RWPE2 (cell line): ENCODE results near the gene UBE2Z.
"Not testable (repeated sequence)": the region's sequence is repeated elsewhere in the genome, so short reads cannot be mapped to it uniquely, and the experiment has no call there.

Source experiments
- ATAC-seq: fragments of 200-7000 bp; cut with Tn5 transposase; 3 replicates; pipeline ENCODE4 v1.9.1; 2021; ENCODE audit warnings: low read depth
- DNase-seq: peaks from one replicate; pipeline ENCODE4 v3.0.0-alpha.2; 2020; ENCODE audit warnings: low spot score
- H3K27ac ChIP-seq: fragments of 450-650 bp; 2 replicates; pipeline ENCODE4 v1.5.1; 2017; ENCODE audit warnings: mild to moderate bottlenecking; ENCODE audit not compliant: poor library complexity, severe bottlenecking
- H3K27me3 ChIP-seq: fragments of 250-450 bp; sonication (Bioruptor Pico); 2 replicates; pipeline ENCODE4 v1.5.1; 2021; ENCODE audit warnings: mild to moderate bottlenecking, moderate library complexity; ENCODE audit not compliant: insufficient read depth, poor library complexity, severe bottlenecking
- H3K36me3 ChIP-seq: fragments of 250-450 bp; sonication (Bioruptor Pico); 2 replicates; pipeline ENCODE4 v1.5.1; 2020; ENCODE audit warnings: low read depth, mild to moderate bottlenecking, moderate library complexity
- H3K4me1 ChIP-seq: fragments of 250-450 bp; sonication (Bioruptor Pico); 2 replicates; pipeline ENCODE4 v1.5.1; 2021; ENCODE audit warnings: mild to moderate bottlenecking, moderate library complexity; ENCODE audit not compliant: insufficient read depth, poor library complexity, severe bottlenecking
- H3K4me3 ChIP-seq: fragments of 250-450 bp; sonication (Bioruptor Pico); 2 replicates; pipeline ENCODE4 v1.5.1; 2021; ENCODE audit warnings: mild to moderate bottlenecking, moderate library complexity; ENCODE audit not compliant: severe bottlenecking
- H3K9me3 ChIP-seq: fragments of 250-450 bp; sonication (Bioruptor Pico); 2 replicates; pipeline ENCODE4 v1.5.1; 2021; ENCODE audit warnings: mild to moderate bottlenecking, moderate library complexity; ENCODE audit not compliant: severe bottlenecking
- CTCF ChIP-seq: fragments of 450-650 bp; IDR thresholded peaks from one replicate; pipeline ENCODE4 v1.5.1; 2017; ENCODE audit warnings: mild to moderate bottlenecking, moderate library complexity; ENCODE audit not compliant: poor library complexity, severe bottlenecking

Gene UBE2Z

DNA sequence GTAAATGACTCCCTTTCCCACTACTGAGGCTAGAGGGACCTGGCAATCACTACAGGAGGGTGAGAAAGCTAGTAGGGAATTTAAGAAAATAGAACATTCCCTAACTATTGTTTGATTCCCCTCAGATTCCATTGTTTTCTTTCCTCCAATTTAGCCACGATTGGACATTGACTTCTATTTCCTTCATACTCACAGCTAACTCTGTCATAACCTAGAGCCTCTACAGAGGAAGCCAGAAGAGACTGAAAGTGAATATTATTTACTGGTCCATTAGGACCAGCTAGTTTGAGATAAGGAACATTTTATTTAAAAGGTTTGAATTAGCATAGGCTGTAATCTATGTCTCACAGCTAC lies 21.6 kb downstream of the UBE2Z start:
- no peak for ATAC-seq
- no peak for DNase-seq
- peaks cover 98% of the 10 kb centered on the region for H3K36me3 ChIP-seq

DNA sequence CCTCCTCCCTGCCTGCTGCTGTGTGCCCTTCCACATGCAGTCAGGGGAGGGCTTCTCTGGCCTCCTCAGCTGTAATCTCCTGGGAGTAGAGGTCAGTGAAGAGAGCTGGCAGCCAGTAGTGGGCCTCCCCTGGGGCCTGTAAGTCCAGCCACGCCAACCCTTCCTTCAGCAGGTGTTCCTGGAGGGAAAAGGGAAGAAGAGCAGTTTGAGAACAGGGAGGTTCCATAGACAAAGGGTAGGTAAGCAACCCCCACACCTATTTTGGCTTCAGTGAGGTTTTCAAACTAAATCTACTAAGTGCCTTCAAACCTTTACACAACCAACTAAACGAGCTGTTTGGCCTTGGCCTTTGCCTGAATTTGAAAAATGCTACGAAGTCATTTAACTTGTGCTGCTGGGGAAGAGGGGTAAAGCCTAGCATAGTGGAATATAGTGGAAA lies 22.2 kb downstream of the UBE2Z start:
- H3K9me3 ChIP-seq: no peaks in the 10 kb centered on the region
- peaks cover 100% of the 10 kb centered on the region for H3K36me3 ChIP-seq
- DNase-seq: no peak
- H3K4me1 ChIP-seq: no peaks in the 10 kb centered on the region
- no peak for TF ChIP-seq CTCF
- no peak overlapping the region for H3K4me3 ChIP-seq
- H3K27me3 ChIP-seq: no peaks in the 10 kb centered on the region
- no peak for ATAC-seq
- no peak overlapping the region for H3K27ac ChIP-seq

More for the DNA sequence above, 21.6 kb downstream of the UBE2Z start:
- H3K4me3 ChIP-seq: no peak overlapping the region
- no peaks in the 10 kb centered on the region for H3K4me1 ChIP-seq
- H3K9me3 ChIP-seq: no peaks in the 10 kb centered on the region
- H3K27me3 ChIP-seq: no peaks in the 10 kb centered on the region
- no peak for TF ChIP-seq CTCF
- peak overlapping the region; percentile 6 for H3K27ac ChIP-seq

DNA sequence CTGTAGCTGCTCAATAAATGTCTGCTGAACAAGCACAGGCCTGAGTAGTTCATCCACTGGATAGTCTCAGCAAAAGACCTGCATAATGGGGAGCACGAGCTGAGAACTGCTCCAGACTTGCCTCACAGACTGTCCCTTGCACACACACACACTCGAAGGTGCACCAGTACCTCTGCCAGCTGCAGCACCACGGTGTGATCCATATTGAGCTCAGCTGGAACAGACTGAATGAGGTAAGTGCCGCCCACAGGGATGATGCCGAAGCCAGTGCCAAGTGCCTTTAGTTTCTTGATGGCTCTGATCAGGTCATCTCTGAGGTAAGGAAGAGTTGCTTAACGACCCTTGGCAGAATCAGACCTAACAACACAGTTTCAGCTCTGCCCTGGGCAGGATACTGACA lies 24.8 kb downstream of the UBE2Z start:
- TF ChIP-seq CTCF: no peak
- Histone ChIP-seq H3K4me3 (no peak overlapping the region), H3K36me3 (peaks cover 100% of the 10 kb centered on the region), H3K27ac (no peak overlapping the region), H3K27me3 (no peaks in the 10 kb centered on the region), H3K4me1 (no peaks in the 10 kb centered on the region), H3K9me3 (no peaks in the 10 kb centered on the region)
- DNase-seq (no peak), ATAC-seq (peak; percentile 19; the same call in 1 of the 3 replicates)

DNA sequence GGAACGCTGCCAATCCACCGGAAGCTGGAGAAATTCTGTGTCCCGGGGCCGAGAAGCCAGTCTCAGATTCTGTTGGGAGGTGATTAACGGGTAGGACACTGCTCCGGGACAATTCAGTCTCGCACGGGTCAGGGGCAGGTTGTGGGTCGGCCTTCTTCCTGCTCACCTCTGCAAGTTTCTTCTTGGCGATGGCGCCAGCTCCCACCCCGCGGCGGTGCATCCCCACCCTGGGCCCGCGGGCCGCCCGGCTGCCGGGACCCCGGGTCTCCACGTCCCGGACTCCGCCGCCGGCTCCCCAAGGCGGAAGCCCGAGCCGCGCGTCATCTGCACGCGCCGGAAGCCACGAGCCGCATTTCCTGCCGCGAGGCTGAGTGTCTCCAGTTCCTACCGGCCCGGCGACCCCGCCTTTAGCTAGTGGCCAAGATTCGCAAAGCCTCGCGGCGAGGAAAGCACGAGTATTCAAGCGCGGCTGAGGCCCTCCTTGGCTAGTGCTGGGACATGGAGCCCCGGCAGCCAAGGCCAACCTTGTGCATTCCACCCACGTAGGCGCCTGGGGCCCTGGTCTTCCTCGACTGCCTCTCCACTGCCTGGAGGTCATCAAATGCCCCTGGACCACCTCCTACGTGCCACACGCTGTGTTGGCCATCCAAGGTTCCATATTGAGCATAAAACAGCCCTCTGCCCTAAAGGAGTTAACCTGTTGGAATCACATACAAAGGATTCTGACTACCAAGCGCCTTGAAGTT lies 36.5 kb downstream of the UBE2Z start, which contains the start of gene SNF8:
SNF8 (minus strand) TSS at position 328 of the 746 bp plus-strand sequence; CDS start at position 220, 108 bp downstream.
- Histone ChIP-seq H3K36me3 (peaks cover 29% of the 10 kb centered on the region), H3K4me1 (peaks cover 11% of the 10 kb centered on the region), H3K27me3 (no peaks in the 10 kb centered on the region), H3K9me3 (no peaks in the 10 kb centered on the region), H3K27ac (peak within 1 kb of the TSS; percentile 55), H3K4me3 (peak within 1 kb of the TSS; percentile 85)
- no peak for TF ChIP-seq CTCF
- peak; percentile 91 for ATAC-seq
- peak; percentile 91 for DNase-seq

GRCh38 chr17:48945261-48945651 lies 37.0 kb downstream of the UBE2Z start:
- H3K27me3 ChIP-seq, ATAC-seq, DNase-seq, H3K9me3 ChIP-seq: not testable (repeated sequence)
- Histone ChIP-seq H3K4me1 (peaks cover 11% of the 10 kb centered on the region), H3K36me3 (peaks cover 24% of the 10 kb centered on the region), H3K27ac (peak overlapping the region; percentile 55), H3K4me3 (peak overlapping the region; percentile 85)
